Osteocyte (in vitro differentiated cells): ENCODE results near the gene ZNF615. TPM values are rescaled to one million over a fixed set of nuclear protein-coding genes. Genes with fewer than 3 reads are reported as not detected.
"Not testable (repeated sequence)": the region's sequence is repeated elsewhere in the genome, so short reads cannot be mapped to it uniquely, and the experiment has no call there.

ENCODE experiments used
- DNase-seq: peaks from one replicate; pipeline ENCODE4 v3.0.0; 2021; ENCODE audit warnings: mixed read lengths; ENCODE audit not compliant: unreplicated experiment; ENCODE audit errors: extremely low spot score
- H3K27ac Mint-ChIP-seq: one replicate; pipeline ENCODE4 v1.8.0; 2021; ENCODE audit warnings: mild to moderate bottlenecking, mixed read lengths; ENCODE audit not compliant: unreplicated experiment
- H3K27me3 Mint-ChIP-seq: one replicate; pipeline ENCODE4 v1.8.0; 2021; ENCODE audit warnings: mixed read lengths; ENCODE audit not compliant: unreplicated experiment
- H3K36me3 Mint-ChIP-seq: one replicate; pipeline ENCODE4 v1.8.0; 2021; ENCODE audit warnings: mixed read lengths; ENCODE audit not compliant: unreplicated experiment
- H3K4me1 Mint-ChIP-seq: one replicate; pipeline ENCODE4 v1.8.0; 2021; ENCODE audit warnings: mixed read lengths; ENCODE audit not compliant: unreplicated experiment
- H3K4me3 Mint-ChIP-seq: one replicate; pipeline ENCODE4 v1.8.0; 2021; ENCODE audit warnings: mild to moderate bottlenecking, moderate library complexity, mixed read lengths; ENCODE audit not compliant: unreplicated experiment
- H3K9me3 Mint-ChIP-seq: one replicate; pipeline ENCODE4 v1.8.0; 2021; ENCODE audit warnings: mixed read lengths; ENCODE audit not compliant: unreplicated experiment
- total RNA-seq: library from RNA; stranded (reverse); gene quantifications from 2 replicates; pipeline ENCODE4 v1.2.1, GENCODE V29; 2021
- TF ChIP-seq, protein P1 (sequence below): fragments of 200-600 bp; sonication (generic); IDR thresholded peaks from 2 replicates; pipeline ENCODE4 v1.5.0; 2021; ENCODE audit warnings: antibody characterized with exemption, mild to moderate bottlenecking, moderate library complexity

The ZNF615 gene
- total RNA-seq, 1 donor from 2014 or later = 13.1 TPM

DNA sequence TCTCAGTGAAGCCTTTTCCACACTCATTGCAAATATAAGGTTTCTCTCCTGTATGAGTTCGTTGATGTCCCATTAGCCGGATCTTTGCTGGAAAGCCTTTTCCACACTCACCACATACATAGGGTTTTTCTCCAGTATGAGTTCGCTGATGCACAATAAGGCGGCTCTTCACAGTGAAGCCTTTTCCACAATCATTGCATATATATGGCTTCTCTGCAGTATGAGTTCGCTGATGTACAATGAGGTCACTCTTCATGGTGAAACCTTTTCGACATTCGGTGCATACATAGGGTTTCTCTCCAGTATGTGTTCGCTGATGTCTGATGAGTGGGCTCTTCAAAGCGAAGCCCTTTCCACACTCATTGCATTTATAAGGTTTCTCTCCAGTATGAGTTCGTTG, 14.6 kb downstream of the ZNF615 start:
- Mint-ChIP-seq H3K27ac (no peak overlapping the region), H3K9me3 (peaks cover 47% of the 10 kb centered on the region), H3K4me1 (no peaks in the 10 kb centered on the region), H3K36me3 (peaks cover 83% of the 10 kb centered on the region), H3K27me3 (no peaks in the 10 kb centered on the region), H3K4me3 (no peak overlapping the region)
- TF ChIP-seq, protein P1, sequence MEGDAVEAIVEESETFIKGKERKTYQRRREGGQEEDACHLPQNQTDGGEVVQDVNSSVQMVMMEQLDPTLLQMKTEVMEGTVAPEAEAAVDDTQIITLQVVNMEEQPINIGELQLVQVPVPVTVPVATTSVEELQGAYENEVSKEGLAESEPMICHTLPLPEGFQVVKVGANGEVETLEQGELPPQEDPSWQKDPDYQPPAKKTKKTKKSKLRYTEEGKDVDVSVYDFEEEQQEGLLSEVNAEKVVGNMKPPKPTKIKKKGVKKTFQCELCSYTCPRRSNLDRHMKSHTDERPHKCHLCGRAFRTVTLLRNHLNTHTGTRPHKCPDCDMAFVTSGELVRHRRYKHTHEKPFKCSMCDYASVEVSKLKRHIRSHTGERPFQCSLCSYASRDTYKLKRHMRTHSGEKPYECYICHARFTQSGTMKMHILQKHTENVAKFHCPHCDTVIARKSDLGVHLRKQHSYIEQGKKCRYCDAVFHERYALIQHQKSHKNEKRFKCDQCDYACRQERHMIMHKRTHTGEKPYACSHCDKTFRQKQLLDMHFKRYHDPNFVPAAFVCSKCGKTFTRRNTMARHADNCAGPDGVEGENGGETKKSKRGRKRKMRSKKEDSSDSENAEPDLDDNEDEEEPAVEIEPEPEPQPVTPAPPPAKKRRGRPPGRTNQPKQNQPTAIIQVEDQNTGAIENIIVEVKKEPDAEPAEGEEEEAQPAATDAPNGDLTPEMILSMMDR = no peak
- no peak for DNase-seq

DNA sequence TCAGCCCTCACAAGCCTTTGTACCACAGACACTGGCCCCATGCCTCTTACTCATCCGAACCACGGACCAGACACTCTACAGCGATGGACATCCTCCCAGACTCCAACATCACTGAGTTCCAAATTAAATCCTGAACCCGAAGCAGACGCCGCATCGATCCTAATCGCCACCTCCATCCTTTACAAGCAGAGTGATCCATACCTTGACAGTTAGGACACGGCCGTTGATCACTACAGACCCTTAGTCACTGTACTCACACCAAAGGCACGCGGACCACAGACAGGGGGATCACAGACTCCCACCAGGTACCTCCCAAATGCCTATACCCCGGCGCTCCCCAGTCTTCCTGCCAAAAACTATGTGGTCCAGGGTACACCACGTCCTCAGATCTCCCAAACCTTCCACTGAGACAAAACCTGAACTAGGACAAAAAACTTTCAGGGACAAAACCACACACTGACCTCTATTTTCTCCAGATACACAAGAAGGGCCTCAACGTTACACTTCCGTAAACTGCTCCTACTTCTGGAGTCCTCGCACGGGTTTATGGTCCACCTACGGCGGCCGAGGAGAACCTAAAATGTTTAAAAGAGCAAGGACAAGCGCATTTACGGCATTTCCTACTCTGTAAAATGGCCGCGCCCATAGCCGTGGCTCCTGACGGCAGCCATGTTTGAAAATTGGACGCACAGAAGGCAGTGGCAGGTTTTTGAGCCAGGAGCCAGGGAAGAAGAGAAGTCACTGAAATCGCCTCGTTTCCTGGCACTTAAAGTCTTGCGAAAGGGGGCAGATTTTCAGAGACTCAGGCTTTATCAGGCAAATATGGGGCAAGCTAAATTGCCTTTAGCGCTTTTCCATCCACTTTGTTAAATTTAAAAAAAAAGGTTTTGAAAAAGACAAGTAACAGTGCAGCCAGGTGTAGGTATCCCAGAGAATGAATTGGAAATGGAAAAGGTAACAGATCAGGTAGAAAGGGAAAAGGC, 21.4 kb downstream of the ZNF615 start, which contains the start of gene ZNF350:
Gene ZNF350, minus strand, starts transcription at position 532 of the 983 bp plus-strand sequence. CDS start 12,480 bp downstream, outside the sequence.
- H3K9me3 Mint-ChIP-seq = peaks cover 33% of the 10 kb centered on the region
- H3K4me1 Mint-ChIP-seq = peaks cover 16% of the 10 kb centered on the region
- TF ChIP-seq, protein P1 = no peak
- peak within 1 kb of the TSS; percentile 91 for H3K4me3 Mint-ChIP-seq
- H3K27me3 Mint-ChIP-seq = no peaks in the 10 kb centered on the region
- H3K27ac Mint-ChIP-seq = peak within 1 kb of the TSS; percentile 93
- peaks cover 51% of the 10 kb centered on the region for H3K36me3 Mint-ChIP-seq
- DNase-seq = peak; percentile 94

DNA sequence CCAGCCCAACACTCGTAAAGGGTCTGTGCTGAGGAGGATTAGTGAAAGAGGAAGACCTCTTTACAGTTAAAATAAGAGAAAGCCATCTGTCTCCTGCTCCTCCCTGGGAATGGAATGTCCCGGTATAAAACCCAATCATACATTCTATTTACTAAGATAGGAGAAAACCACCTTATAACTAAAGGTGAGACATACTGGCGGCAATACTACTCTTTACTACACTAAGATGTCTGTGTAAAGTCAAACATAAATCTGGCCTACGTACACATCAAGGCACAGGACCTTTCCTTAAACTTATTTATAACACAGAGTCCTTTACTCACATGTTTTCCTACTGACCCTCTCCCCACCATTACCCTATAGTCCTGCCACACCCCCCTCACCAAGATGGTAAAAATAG, 24.6 kb downstream of the ZNF615 start:
- Mint-ChIP-seq H3K4me1 (peaks cover 16% of the 10 kb centered on the region), H3K4me3 (no peak overlapping the region), H3K9me3 (peaks cover 34% of the 10 kb centered on the region), H3K27ac (no peak overlapping the region), H3K36me3 (peaks cover 52% of the 10 kb centered on the region), H3K27me3 (no peaks in the 10 kb centered on the region)
- no peak for DNase-seq
- TF ChIP-seq, protein P1 = no peak

DNA sequence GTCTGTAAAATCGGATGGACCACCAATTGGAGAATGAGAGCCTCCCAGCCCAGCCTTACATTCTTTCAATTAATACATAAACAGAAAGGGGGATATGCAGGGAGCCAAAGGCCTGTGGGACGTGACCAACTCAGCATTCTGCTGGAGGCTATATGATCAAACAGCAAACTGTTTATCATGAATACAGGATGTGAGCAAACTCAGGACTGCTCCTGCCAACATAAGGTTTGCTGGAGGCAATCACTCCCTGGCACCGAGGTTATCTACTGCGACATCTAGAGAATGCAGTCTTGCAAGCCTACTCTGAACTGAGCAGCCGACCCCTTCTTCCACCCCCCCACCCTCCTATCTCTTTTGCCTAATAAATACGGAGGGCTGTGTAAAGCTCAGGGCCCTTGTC, 27.1 kb downstream of the ZNF615 start:
- H3K27me3 Mint-ChIP-seq, H3K4me1 Mint-ChIP-seq, DNase-seq, H3K27ac Mint-ChIP-seq, H3K4me3 Mint-ChIP-seq: not testable (repeated sequence)
- Mint-ChIP-seq H3K36me3 (peaks cover 56% of the 10 kb centered on the region), H3K9me3 (peaks cover 42% of the 10 kb centered on the region)

DNA sequence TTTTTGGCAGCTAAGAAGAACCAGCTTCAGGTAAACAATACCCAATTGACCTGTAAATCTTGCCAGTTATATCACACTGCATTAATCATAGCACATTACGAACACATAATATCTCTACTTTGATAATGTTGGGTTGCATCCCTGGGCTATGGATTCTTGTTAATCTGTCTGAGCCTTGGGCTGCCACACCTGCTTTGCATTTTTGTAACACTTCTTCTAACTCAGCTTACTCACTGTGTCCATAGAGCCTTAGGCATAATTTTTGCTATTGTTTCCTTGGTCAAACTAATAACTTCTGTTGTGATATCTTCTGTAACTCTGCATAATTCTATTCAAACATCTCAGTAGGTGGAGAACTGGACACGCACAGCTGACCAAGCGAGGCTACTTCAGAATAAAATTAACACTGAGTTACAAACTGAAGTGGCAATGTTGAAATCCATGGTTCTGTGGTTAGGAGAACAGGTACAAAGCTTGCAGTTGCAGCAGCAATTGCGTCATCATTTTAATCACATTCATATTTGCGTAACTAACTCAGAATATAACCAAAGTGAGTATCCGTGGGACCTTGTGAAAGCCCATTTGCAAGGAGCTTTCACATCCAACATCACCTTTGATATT, 27.8 kb downstream of the ZNF615 start:
- Mint-ChIP-seq H3K4me3 (no peak overlapping the region), H3K4me1 (peaks cover 2% of the 10 kb centered on the region), H3K27ac (no peak overlapping the region), H3K9me3 (peaks cover 42% of the 10 kb centered on the region), H3K27me3 (no peaks in the 10 kb centered on the region), H3K36me3 (peaks cover 58% of the 10 kb centered on the region)
- TF ChIP-seq, protein P1 = no peak
- DNase-seq = no peak
